Measurements from ENCODE around the gene EIF2S2.

Gene EIF2S2

GRCh38 chr20:34078540-34078939 is 33.5 kb downstream of the EIF2S2 start:
- Histone ChIP-seq H2AFZ (ENCODE audit: low read depth, low read length) (no peak overlapping the region), H3K27me3 (ENCODE audit: insufficient read depth, low read length) (no peaks in the 10 kb centered on the region), H3K4me1 (ENCODE audit: insufficient read depth, low read length) (no peaks in the 10 kb centered on the region), H3K4me3 (ENCODE audit: low read length) (no peak overlapping the region), H3K9me3 (ENCODE audit: low read length) (no peaks in the 10 kb centered on the region), H3K36me3 (ENCODE audit: insufficient read depth, low read length) (peaks cover 85% of the 10 kb centered on the region)

DNA sequence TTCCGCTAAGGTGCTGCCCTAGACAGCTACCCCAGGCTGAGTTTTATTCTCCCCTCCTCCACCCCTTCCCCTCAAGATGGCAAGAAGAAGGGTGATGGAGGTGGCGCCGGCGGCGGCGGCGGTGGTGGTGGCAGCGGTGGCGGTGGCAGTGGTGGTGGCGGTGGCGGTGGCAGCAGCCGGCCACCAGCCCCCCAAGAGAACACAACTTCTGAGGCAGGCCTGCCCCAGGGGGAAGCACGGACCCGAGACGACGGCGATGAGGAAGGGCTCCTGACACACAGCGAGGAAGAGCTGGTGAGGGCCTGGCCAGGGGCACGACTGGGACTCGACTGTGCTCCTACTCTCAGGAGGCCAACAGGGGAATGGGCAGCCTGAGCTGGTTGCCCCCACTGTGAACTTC is 35.1 kb downstream of the EIF2S2 start:
- Histone ChIP-seq H2AFZ (ENCODE audit: low read depth, low read length) (no peak overlapping the region), H3K9me3 (ENCODE audit: low read length) (no peaks in the 10 kb centered on the region), H3K27me3 (ENCODE audit: insufficient read depth, low read length) (no peaks in the 10 kb centered on the region), H3K4me3 (ENCODE audit: low read length) (no peak overlapping the region), H3K4me1 (ENCODE audit: insufficient read depth, low read length) (no peaks in the 10 kb centered on the region), H3K36me3 (ENCODE audit: insufficient read depth, low read length) (peaks cover 84% of the 10 kb centered on the region)

- Histone ChIP-seq H3K9me3 (ENCODE audit: low read length) (no peaks in the 10 kb centered on the region), H2AFZ (ENCODE audit: low read depth, low read length) (no peak overlapping the region), H3K27me3 (ENCODE audit: insufficient read depth, low read length) (no peaks in the 10 kb centered on the region), H3K36me3 (ENCODE audit: insufficient read depth, low read length) (peaks cover 74% of the 10 kb centered on the region), H3K4me3 (ENCODE audit: low read length) (no peak overlapping the region), H3K4me1 (ENCODE audit: insufficient read depth, low read length) (no peaks in the 10 kb centered on the region)
Observed at GRCh38 chr20:34075647-34076046, 36.4 kb downstream of the EIF2S2 start.

- Histone ChIP-seq H3K9me3 (ENCODE audit: low read length) (no peaks in the 10 kb centered on the region), H3K36me3 (ENCODE audit: insufficient read depth, low read length) (peaks cover 60% of the 10 kb centered on the region), H2AFZ (ENCODE audit: low read depth, low read length) (no peak overlapping the region), H3K4me3 (ENCODE audit: low read length) (no peak overlapping the region), H3K4me1 (ENCODE audit: insufficient read depth, low read length) (no peaks in the 10 kb centered on the region), H3K27me3 (ENCODE audit: insufficient read depth, low read length) (no peaks in the 10 kb centered on the region)
Observed at GRCh38 chr20:34074101-34074760, 37.8 kb downstream of the EIF2S2 start.

DNA sequence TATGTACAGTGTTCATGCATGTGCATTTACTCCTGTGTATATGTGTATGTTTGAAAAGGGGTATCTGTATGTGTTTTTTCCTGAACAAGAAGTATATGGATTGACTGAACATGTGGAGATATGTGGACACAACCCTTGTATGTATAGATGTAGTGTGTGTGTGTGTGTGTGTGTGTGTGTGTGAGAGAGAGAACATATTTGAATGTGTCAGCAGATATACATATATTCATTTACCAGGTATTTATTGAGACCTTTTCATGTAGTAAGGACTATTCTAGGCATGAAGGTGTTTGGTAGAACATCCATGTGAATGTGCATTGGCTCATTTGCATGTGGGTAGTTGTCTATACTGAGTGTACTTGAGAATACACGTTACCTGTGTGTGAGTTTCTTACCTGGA is 39.3 kb downstream of the EIF2S2 start:
- Histone ChIP-seq H3K4me3 (ENCODE audit: low read length) (no peak overlapping the region), H3K36me3 (ENCODE audit: insufficient read depth, low read length) (peaks cover 45% of the 10 kb centered on the region), H3K27me3 (ENCODE audit: insufficient read depth, low read length) (no peaks in the 10 kb centered on the region)

GRCh38 chr20:34072076-34072475 is 40.0 kb downstream of the EIF2S2 start:
- no peak overlapping the region for H2AFZ ChIP-seq (ENCODE audit: low read depth, low read length)
- H3K4me1 ChIP-seq (ENCODE audit: insufficient read depth, low read length), result no peaks in the 10 kb centered on the region
- H3K9me3 ChIP-seq (ENCODE audit: low read length), result no peaks in the 10 kb centered on the region
- H3K27me3 ChIP-seq (ENCODE audit: insufficient read depth, low read length), result no peaks in the 10 kb centered on the region
- H3K4me3 ChIP-seq (ENCODE audit: low read length), result no peak overlapping the region
- H3K36me3 ChIP-seq (ENCODE audit: insufficient read depth, low read length), result peaks cover 40% of the 10 kb centered on the region

More for the DNA sequence above, 39.3 kb downstream of the EIF2S2 start:
- no peak overlapping the region for H2AFZ ChIP-seq (ENCODE audit: low read depth, low read length)
- H3K9me3 ChIP-seq (ENCODE audit: low read length), result no peaks in the 10 kb centered on the region
- no peaks in the 10 kb centered on the region for H3K4me1 ChIP-seq (ENCODE audit: insufficient read depth, low read length)

GRCh38 chr20:34070859-34071258 is 41.2 kb downstream of the EIF2S2 start:
- Histone ChIP-seq H3K9me3 (ENCODE audit: low read length) (no peaks in the 10 kb centered on the region), H3K36me3 (ENCODE audit: insufficient read depth, low read length) (peaks cover 29% of the 10 kb centered on the region), H3K27me3 (ENCODE audit: insufficient read depth, low read length) (no peaks in the 10 kb centered on the region), H2AFZ (ENCODE audit: low read depth, low read length) (no peak overlapping the region), H3K4me3 (ENCODE audit: low read length) (no peak overlapping the region), H3K4me1 (ENCODE audit: insufficient read depth, low read length) (no peaks in the 10 kb centered on the region)

GRCh38 chr20:34070079-34070439 is 42.0 kb downstream of the EIF2S2 start:
- H3K36me3 ChIP-seq (ENCODE audit: insufficient read depth, low read length), result peaks cover 23% of the 10 kb centered on the region
- H3K27me3 ChIP-seq (ENCODE audit: insufficient read depth, low read length), result no peaks in the 10 kb centered on the region
- no peak overlapping the region for H3K4me3 ChIP-seq (ENCODE audit: low read length)
- H2AFZ ChIP-seq (ENCODE audit: low read depth, low read length), result no peak overlapping the region
- H3K9me3 ChIP-seq (ENCODE audit: low read length), result no peaks in the 10 kb centered on the region
- H3K4me1 ChIP-seq (ENCODE audit: insufficient read depth, low read length), result no peaks in the 10 kb centered on the region

GRCh38 chr20:34069341-34070078 is 42.5 kb downstream of the EIF2S2 start:
- no peaks in the 10 kb centered on the region for H3K9me3 ChIP-seq (ENCODE audit: low read length)
- no peaks in the 10 kb centered on the region for H3K27me3 ChIP-seq (ENCODE audit: insufficient read depth, low read length)
- no peak overlapping the region for H3K4me3 ChIP-seq (ENCODE audit: low read length)
- H3K4me1 ChIP-seq (ENCODE audit: insufficient read depth, low read length), result no peaks in the 10 kb centered on the region
- H3K36me3 ChIP-seq (ENCODE audit: insufficient read depth, low read length), result peaks cover 23% of the 10 kb centered on the region
- no peak overlapping the region for H2AFZ ChIP-seq (ENCODE audit: low read depth, low read length)

- peaks cover 16% of the 10 kb centered on the region for H3K36me3 ChIP-seq (ENCODE audit: insufficient read depth, low read length)
Observed at GRCh38 chr20:34068001-34068400, 44.0 kb downstream of the EIF2S2 start.

GRCh38 chr20:34066476-34067090 is 45.5 kb downstream of the EIF2S2 start:
- no peak overlapping the region for H2AFZ ChIP-seq (ENCODE audit: low read depth, low read length)
- H3K4me1 ChIP-seq (ENCODE audit: insufficient read depth, low read length), result no peaks in the 10 kb centered on the region
- no peaks in the 10 kb centered on the region for H3K9me3 ChIP-seq (ENCODE audit: low read length)
- no peak overlapping the region for H3K4me3 ChIP-seq (ENCODE audit: low read length)
- no peaks in the 10 kb centered on the region for H3K27me3 ChIP-seq (ENCODE audit: insufficient read depth, low read length)
- peaks cover 7% of the 10 kb centered on the region for H3K36me3 ChIP-seq (ENCODE audit: insufficient read depth, low read length)

More at GRCh38 chr20:34068001-34068400, 44.0 kb downstream of the EIF2S2 start:
- H3K4me3 ChIP-seq (ENCODE audit: low read length), result no peak overlapping the region
- no peaks in the 10 kb centered on the region for H3K4me1 ChIP-seq (ENCODE audit: insufficient read depth, low read length)
- no peaks in the 10 kb centered on the region for H3K9me3 ChIP-seq (ENCODE audit: low read length)
- H2AFZ ChIP-seq (ENCODE audit: low read depth, low read length), result no peak overlapping the region
- no peaks in the 10 kb centered on the region for H3K27me3 ChIP-seq (ENCODE audit: insufficient read depth, low read length)

GRCh38 chr20:34065260-34065659 is 46.8 kb downstream of the EIF2S2 start:
- no peaks in the 10 kb centered on the region for H3K27me3 ChIP-seq (ENCODE audit: insufficient read depth, low read length)
- H3K4me1 ChIP-seq (ENCODE audit: insufficient read depth, low read length), result no peaks in the 10 kb centered on the region
- no peaks in the 10 kb centered on the region for H3K9me3 ChIP-seq (ENCODE audit: low read length)
- H3K36me3 ChIP-seq (ENCODE audit: insufficient read depth, low read length), result peaks cover 11% of the 10 kb centered on the region
- H3K4me3 ChIP-seq (ENCODE audit: low read length), result no peak overlapping the region
- no peak overlapping the region for H2AFZ ChIP-seq (ENCODE audit: low read depth, low read length)

GRCh38 chr20:34064286-34064685 is 47.8 kb downstream of the EIF2S2 start:
- Histone ChIP-seq H3K9me3 (ENCODE audit: low read length) (no peaks in the 10 kb centered on the region), H3K27me3 (ENCODE audit: insufficient read depth, low read length) (no peaks in the 10 kb centered on the region), H3K36me3 (ENCODE audit: insufficient read depth, low read length) (peaks cover 11% of the 10 kb centered on the region), H3K4me1 (ENCODE audit: insufficient read depth, low read length) (no peaks in the 10 kb centered on the region), H2AFZ (ENCODE audit: low read depth, low read length) (no peak overlapping the region), H3K4me3 (ENCODE audit: low read length) (no peak overlapping the region)

Measured in neuron (in vitro differentiated cells).